Measurements from ENCODE around the gene CMTM3.

CMTM3 gene

GRCh38 chr16:66662445-66663194 lies 58.1 kb downstream of the CMTM3 start:
- DNase-seq (ENCODE audit: low spot score): peak; percentile 38
